DOHH2 (cell line): ENCODE measurements around the gene LRMDA.

Source experiments
- H3F3A ChIP-seq: fragments of 200-600 bp; sonication (generic), shearing (Covaris generic); 2 replicates; pipeline ENCODE4 v1.6.0; 2016; ENCODE audit warnings: antibody characterized with exemption, mild to moderate bottlenecking; ENCODE audit not compliant: control insufficient read depth, insufficient read depth
- H3K27ac ChIP-seq: fragments of 200-600 bp; sonication (generic); 2 replicates; pipeline ENCODE4 v1.5.1; 2014; ENCODE audit warnings: low read depth, mild to moderate bottlenecking, low read length, moderate library complexity
- H3K27me3 ChIP-seq: fragments of 200-600 bp; sonication (generic); 2 replicates; pipeline ENCODE4 v1.6.1; 2014; ENCODE audit warnings: mild to moderate bottlenecking, low read length, mixed read lengths; ENCODE audit not compliant: control insufficient read depth
- H3K36me3 ChIP-seq: fragments of 200-600 bp; sonication (generic); 2 replicates; pipeline ENCODE4 v1.6.1; 2014; ENCODE audit warnings: mild to moderate bottlenecking, low read length, moderate library complexity, mixed read lengths; ENCODE audit not compliant: control insufficient read depth
- H3K4me1 ChIP-seq: fragments of 200-600 bp; sonication (generic); 2 replicates; pipeline ENCODE4 v1.6.1; 2014; ENCODE audit warnings: mild to moderate bottlenecking, low read length, mixed read lengths; ENCODE audit not compliant: control insufficient read depth
- H3K4me2 ChIP-seq: fragments of 200-600 bp; sonication (generic); 2 replicates; pipeline ENCODE4 v1.6.0; 2014; ENCODE audit warnings: mild to moderate bottlenecking, low read length, moderate library complexity
- H3K4me3 ChIP-seq: fragments of 200-600 bp; sonication (generic); 2 replicates; pipeline ENCODE4 v1.5.1; 2014; ENCODE audit warnings: mild to moderate bottlenecking, low read length, mixed read lengths
- H3K79me2 ChIP-seq: fragments of 200-600 bp; sonication (generic); 2 replicates; pipeline ENCODE4 v1.6.1; 2014; ENCODE audit warnings: mild to moderate bottlenecking, low read length, mixed read lengths; ENCODE audit not compliant: control insufficient read depth
- H3K9me2 ChIP-seq: fragments of 200-600 bp; sonication (generic); replicated peaks from 2 replicates; pipeline ENCODE4 v1.6.1; 2014; ENCODE audit warnings: mild to moderate bottlenecking, low read length, mixed read lengths; ENCODE audit not compliant: control insufficient read depth
- H3K9me3 ChIP-seq: fragments of 200-600 bp; sonication (generic); 2 replicates; pipeline ENCODE4 v1.6.1; 2014; ENCODE audit warnings: antibody characterized with exemption, low read length, mixed read lengths; ENCODE audit not compliant: control insufficient read depth, insufficient read depth
- H4K20me1 ChIP-seq: fragments of 200-600 bp; sonication (generic); 2 replicates; pipeline ENCODE4 v1.6.0; 2014; ENCODE audit warnings: low read depth, mild to moderate bottlenecking, antibody characterized with exemption, low read length, moderate library complexity; ENCODE audit not compliant: control insufficient read depth, insufficient read depth
- EZH2phosphoT487 ChIP-seq: fragments of 200-600 bp; sonication (generic); IDR thresholded peaks from 2 replicates; pipeline ENCODE4 v1.6.1; 2017; ENCODE audit warnings: borderline replicate concordance, mild to moderate bottlenecking, antibody characterized with exemption, low read length, moderate library complexity, mixed read lengths
- TF ChIP-seq, protein P1 (sequence below): fragments of 200-600 bp; sonication (generic); IDR thresholded peaks from one replicate; pipeline ENCODE4 v1.5.1; 2014; ENCODE audit warnings: antibody characterized with exemption, mild to moderate bottlenecking, low read depth, low read length; ENCODE audit not compliant: poor library complexity, severe bottlenecking

Gene LRMDA

DNA sequence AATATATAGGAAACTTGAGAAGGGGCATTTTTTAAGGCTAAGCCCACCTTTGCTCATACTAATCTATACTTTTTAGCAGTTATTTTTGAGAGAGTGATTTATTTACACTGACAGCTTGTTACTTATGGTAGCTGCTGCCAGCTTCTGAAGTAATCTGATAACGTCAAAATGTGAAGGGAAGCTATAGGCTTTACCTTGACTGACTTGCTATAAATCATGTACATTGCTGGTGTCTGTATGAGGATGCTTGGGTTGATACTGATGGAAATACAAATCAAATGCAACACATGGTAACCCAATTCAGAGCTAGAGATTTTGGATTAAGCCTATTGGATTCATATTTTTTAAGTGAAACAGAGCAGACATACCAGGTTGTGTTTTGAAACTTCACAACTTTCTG, 299.4 kb downstream of the LRMDA start:
- TF ChIP-seq, protein P1, sequence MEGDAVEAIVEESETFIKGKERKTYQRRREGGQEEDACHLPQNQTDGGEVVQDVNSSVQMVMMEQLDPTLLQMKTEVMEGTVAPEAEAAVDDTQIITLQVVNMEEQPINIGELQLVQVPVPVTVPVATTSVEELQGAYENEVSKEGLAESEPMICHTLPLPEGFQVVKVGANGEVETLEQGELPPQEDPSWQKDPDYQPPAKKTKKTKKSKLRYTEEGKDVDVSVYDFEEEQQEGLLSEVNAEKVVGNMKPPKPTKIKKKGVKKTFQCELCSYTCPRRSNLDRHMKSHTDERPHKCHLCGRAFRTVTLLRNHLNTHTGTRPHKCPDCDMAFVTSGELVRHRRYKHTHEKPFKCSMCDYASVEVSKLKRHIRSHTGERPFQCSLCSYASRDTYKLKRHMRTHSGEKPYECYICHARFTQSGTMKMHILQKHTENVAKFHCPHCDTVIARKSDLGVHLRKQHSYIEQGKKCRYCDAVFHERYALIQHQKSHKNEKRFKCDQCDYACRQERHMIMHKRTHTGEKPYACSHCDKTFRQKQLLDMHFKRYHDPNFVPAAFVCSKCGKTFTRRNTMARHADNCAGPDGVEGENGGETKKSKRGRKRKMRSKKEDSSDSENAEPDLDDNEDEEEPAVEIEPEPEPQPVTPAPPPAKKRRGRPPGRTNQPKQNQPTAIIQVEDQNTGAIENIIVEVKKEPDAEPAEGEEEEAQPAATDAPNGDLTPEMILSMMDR, result no peak
- no peak for TF ChIP-seq EZH2phosphoT487

DNA sequence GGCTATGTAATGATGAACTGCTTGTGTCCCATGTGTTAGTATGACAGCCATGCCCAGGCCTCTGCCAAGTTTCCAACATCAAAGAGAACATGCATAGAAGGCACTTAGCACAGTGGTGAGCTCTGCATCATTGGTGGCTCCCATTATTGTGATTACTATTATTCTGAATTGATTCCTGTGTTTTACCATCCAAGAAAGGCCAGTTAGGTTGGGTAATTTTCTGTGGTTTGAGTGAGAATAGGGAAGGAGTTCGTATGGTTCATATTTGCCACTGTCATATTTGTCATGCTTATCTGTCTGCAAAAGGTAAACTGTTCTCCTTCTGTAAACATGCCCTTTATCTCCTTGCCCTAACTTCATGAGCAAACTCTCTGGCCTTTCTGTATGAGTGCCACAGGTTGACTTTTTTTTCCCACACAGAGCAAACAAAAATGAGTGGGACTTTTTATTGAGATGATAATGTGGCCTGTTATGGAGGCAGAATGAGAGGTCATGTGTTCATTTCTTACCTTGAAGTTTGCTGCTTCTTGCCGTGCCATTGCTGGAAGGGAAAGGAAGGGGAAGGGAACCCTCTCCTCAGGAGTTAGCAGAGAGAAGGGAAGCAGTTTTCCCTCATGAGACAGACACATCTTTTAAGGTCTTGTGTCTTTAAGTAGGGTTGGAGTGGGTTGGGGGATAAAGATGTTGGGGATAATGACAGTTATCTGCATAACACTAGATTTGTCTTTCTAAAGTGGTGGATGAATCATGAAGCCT, 301.9 kb downstream of the LRMDA start:
- H3K27me3 ChIP-seq, result no peaks in the 10 kb centered on the region
- H3K36me3 ChIP-seq, result no peaks in the 10 kb centered on the region
- H4K20me1 ChIP-seq, result no peaks in the 10 kb centered on the region
- no peak overlapping the region for H3K4me3 ChIP-seq
- no peaks in the 10 kb centered on the region for H3K79me2 ChIP-seq
- H3K4me2 ChIP-seq, result no peak overlapping the region
- no peak for TF ChIP-seq EZH2phosphoT487
- TF ChIP-seq, protein P1, result no peak
- H3K9me2 ChIP-seq, result no peaks in the 10 kb centered on the region
- H3K4me1 ChIP-seq, result no peaks in the 10 kb centered on the region
- H3F3A ChIP-seq, result no peaks in the 10 kb centered on the region
- no peaks in the 10 kb centered on the region for H3K9me3 ChIP-seq
- no peak overlapping the region for H3K27ac ChIP-seq

More for the DNA sequence above, 299.4 kb downstream of the LRMDA start:
- Histone ChIP-seq H3F3A (no peaks in the 10 kb centered on the region), H3K9me2 (no peaks in the 10 kb centered on the region), H3K4me3 (no peak overlapping the region), H3K4me1 (no peaks in the 10 kb centered on the region), H3K79me2 (no peaks in the 10 kb centered on the region), H4K20me1 (no peaks in the 10 kb centered on the region), H3K36me3 (no peaks in the 10 kb centered on the region), H3K27ac (no peak overlapping the region), H3K9me3 (no peaks in the 10 kb centered on the region), H3K4me2 (no peak overlapping the region), H3K27me3 (no peaks in the 10 kb centered on the region)

DNA sequence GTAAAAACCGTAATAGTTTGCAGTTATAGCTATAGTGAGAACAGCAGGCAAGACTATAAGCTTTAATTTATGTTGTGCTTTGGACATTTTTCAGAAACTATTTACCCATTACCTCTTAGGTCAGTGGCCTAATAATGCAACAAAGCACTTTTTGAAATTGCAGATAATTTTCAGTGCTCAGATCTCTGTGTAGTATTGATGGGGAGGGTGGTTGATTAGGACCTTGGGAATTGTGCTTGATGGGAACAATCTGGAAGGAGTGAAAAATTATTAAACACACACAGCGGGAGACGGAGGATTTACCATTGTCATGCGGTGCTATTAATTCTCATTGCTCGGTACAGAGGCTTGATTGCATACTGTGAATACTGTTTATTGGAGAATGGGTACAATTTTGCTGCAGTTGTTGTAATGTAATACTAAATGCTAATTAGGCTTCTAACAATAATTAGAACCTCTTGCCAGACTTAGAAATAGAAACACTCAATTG, 304.8 kb downstream of the LRMDA start:
- Histone ChIP-seq H3F3A (no peaks in the 10 kb centered on the region), H3K9me3 (no peaks in the 10 kb centered on the region), H3K79me2 (no peaks in the 10 kb centered on the region), H3K36me3 (no peaks in the 10 kb centered on the region), H3K4me1 (no peaks in the 10 kb centered on the region), H4K20me1 (no peaks in the 10 kb centered on the region), H3K9me2 (no peaks in the 10 kb centered on the region), H3K27ac (no peak overlapping the region), H3K27me3 (no peaks in the 10 kb centered on the region), H3K4me2 (no peak overlapping the region), H3K4me3 (no peak overlapping the region)
- TF ChIP-seq, protein P1, result no peak
- no peak for TF ChIP-seq EZH2phosphoT487
